ENCODE measurements around the gene GARIN5A.
A peak's percentile ranks its signal among the peaks of the same experiment; 100 is the strongest.
"Not testable (repeated sequence)": the region's sequence is repeated elsewhere in the genome, so short reads cannot be mapped to it uniquely, and the experiment has no call there.

GARIN5A gene

DNA sequence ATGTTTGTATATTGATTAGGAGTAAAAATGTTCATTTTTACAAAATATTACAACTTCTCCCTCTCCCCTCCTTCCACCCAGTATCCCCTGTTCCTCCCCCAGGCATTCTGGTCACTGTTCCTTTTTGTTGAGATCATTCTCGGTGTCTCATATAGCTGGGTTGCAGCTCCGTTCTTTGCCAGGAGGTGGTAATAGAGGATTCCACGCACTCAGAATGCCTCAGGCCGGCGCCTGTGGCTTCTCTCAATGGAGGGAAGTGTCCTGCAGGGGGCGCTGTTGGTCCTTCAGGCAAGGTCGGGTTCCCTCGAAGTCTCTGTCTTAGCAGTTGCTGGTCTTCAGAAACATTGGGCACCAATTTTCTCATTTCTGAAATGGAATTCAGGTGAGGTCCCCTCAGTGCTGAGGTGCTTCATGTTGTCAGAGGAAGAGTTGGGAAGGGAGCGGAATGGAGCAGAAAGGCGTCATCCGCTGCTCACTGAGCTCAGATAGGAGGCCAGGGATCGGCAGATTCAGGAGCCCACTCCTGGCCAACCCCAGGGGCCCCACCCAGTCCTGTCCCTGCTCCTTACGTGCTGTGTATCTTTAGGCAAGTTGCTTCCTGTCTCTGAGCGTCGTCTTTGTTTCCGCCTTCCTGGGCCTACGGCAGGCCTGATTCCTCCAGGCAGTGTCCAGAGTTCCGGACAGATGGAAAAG, 10.3 kb upstream of the GARIN5A start:
- no peak for DNase-seq

DNA sequence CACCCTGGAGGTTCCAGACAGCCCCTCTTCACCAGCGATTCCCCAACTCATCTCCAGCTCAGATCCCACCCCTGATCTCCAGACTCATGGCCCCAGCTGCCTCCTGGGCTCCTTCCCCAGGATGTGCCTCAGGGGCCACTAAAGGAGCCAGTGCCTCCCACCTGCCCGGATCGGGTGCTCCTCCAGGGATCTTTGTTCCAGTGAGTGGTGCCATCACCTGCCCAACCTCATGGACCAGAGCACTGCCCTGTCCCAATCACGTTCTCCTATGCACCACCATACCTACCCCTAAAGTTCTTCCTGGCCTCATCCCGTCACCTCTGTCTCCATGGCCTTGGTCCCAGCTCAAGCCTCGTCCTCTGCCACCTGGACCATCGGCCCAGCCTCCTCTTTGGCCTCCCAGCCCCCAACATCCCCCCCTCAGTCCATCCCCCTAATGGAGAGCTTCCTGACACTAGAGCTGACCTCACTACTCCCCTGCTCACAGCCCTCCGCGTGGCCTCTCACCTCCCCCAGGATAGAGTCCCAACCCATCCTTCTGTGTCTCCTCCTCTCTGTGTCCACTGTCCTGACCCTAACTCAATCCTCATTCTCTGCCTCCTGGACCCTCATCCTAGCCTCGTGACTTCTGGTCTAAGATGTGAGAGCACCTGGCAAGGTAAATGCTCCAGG, 8.8 kb upstream of the GARIN5A start:
- no peak for DNase-seq

DNA sequence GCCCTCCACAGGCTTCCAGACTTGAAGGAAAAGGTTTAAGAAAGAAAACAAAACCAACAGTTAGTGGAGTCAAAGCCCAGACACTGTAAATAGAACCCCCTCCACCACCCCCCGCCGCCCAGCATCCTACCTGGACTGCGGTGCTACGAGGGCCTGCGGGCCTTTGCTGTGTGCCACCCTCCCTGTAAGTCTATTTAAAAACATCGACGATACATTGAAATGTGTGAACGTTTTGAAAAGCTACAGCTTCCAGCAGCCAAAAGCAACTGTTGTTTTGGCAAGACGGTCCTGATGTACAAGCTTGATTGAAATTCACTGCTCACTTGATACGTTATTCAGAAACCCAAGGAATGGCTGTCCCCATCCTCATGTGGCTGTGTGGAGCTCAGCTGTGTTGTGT, 6.3 kb upstream of the GARIN5A start:
- DNase-seq, result no peak

DNA sequence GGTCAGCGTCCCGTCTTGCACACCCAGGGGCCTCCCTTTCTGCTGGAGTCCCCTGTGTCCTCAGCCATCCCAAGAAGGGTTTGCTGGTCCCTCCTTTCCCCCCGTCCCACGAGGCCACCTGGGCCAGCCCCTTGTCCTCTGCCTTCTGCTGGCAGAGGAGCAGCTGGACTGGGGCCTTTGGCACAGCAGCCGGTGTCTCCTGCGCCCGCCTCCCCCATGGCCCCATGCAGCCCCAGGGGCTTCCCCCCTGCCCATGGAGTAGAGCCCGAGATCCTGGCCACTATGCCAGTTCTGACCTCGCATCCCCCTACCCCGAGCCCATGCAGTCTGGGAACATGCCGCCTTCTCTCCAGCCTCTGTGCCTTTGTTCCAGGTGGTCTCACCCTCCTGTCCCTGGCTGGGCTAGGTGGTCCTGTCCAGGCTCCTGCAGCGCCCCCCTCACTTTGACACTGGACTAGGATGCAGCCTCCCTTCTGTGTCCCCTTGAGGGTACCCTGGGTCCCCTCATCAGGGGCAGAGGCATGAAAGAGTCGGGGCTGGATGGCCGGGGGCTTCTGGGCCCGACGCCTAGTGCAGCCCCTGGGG, 5.7 kb upstream of the GARIN5A start:
- DNase-seq, result no peak

DNA sequence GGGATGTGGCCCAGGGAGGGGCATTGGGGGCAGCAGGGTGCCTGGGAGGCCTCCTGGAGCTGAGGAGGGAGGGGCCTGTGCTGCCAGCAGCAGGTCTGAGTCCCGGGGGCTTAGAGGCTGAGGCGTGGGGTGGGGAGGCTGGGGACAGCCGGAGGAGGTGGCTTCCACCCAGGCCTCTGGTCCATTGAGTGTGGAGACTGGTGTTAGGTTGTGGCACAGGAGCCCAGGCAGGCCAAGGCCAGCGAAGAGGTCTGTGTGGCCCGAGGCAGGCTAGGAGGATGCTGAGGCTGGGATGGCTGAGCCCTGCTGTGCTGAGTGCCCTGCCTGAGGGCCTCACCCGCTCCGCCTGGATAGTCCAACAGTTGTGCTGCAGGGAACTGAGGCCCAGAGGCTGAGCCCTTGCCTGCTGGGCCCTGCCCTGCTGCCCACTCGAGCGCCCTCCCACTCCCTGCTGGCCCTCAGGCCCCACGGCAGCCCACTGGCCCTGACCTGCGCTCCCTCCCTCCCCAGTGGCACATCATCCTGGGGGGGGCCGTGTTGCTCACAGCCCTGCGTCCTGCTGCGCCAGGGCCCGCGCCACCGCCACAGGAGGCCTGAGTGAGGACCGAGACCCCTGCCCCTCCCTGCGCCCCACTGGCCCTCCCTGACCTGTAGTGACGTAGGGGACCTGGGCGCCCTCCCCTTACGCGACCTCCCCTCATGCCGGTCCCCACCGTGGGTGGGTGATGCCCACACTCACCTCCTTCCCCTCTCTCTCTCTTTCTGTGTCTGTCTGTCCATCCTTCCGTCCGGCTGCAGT, 4.9 kb upstream of the GARIN5A start:
- no peak for DNase-seq

DNA sequence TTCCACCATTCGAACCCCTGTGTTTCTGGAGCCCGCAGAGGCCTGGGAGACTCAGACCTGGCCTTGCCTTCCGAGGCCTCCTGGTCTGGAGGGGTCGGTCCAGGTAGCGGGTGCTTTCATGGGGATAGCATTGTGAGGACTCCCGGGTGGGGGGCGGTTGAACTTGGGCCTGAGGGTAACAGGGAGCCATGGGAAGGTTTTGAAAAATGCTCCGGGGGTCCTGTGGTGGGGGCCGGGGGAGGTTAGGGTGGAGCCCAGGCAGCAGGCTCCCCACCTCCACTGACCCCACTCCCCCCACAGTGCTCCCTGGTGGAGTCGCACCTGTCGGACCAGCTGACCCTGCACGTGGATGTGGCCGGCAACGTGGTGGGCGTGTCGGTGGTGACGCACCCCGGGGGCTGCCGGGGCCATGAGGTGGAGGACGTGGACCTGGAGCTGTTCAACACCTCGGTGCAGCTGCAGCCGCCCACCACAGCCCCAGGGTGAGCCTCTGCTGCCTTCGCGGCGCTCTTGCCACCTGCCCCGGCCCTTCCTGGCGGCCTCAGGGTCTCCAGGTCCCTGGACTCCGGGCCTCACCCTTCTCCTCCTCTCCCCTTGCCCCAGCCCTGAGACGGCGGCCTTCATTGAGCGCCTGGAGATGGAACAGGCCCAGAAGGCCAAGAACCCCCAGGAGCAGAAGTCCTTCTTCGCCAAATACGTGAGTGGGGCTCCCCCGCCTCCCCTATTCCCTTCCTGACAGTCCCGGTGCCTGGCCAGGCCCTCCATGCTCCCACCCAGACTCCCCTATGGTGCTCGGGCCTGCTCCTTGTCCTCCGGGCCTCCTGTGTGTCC, 3.8 kb upstream of the GARIN5A start:
- no peak for DNase-seq

DNA sequence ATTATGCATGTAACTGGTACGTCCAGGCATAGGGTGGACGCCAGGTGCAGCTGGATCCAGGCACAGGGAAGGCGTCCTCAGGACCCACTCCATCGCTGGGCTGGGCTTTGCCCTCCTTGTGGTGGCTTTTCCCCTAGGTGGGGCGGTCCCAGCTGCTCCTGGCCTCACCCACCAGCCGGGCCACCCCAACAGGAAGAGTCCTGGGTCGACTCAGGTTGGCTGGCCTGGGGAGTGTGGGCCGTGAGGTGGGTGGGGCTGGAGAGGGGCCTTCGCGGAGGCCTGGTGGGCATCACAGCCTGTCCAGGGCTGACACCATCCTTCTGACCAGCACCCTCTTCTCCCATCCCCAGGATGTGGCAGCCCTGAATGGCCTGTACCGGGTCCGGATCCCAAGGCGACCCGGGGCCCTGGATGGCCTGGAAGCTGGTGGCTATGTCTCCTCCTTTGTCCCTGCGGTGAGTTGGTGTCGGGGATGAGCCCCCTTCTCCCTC, 3.2 kb upstream of the GARIN5A start:
- no peak for DNase-seq

DNA sequence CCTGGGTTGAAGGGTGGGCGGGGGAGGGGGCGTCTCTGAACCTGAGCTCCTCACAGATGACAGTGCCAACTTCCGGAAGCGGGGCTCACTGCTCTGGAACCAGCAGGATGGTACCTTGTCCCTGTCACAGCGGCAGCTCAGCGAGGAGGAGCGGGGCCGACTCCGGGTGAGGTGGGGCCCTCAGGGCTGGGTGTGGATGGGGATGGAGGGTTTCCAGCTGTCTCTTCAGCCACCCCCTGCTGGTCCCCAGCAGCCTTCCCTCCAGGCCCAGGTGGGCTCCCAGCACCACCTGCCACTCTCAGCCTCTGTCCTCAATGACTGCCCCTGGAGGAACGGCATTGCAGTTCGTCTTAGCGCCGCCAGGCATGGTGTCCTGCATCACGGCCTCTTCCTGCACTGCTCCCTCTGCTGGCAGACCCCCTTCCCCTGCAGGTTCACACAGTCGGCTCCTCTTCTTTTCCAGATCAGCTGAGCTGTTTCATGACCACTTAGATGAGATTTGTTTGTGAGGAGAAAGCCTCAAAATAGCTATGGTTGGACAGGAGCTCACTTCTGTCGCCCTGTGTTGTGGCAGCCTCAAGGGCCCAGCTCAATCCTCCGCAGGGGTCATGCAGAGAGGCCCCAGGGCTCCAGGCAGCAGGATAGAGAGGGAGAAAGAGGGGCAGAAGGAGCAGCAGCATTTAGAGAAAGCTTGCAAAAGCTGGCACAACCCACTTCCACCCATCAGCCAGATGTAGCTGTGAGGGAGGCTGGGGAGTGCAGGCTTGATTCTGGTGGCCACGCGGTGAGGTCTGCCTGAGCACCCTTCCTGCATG, 2.5 kb upstream of the GARIN5A start:
- no peak for DNase-seq

DNA sequence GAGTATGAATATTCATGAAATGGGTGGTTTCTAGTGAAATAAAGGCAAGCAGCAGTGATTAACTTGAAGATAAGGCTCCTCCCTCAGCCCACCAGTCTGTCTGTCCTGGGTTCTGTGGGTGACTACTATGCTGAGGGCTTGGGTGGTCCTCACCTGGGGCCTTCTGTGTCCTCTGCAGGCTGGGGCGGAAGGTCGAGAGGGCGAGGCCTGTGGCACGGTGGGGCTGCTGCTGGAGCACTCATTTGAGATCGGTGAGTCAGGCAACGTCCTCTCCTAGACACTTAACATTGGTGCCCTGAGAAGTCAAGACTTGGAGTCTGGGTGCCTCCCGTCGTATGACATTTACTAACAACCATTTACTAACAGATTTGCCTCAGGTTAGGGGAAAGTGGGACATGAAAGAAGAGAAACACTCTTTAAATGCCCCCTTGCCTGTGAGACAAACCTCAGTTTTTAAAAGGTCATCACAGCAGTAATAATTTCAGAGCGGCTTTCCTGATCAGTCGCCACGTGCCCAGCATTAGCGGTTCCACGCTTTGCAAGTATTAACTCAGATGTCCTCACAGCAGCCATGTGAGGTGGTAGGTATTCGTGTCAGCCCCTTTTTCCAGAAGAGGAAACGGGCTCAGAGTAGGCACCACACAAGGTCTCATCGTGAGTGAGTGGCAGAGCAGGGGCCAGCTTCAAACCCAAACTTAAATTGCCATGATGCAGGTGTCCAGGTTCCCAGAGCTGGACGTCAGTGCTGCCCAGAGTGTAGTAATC, 1.3 kb upstream of the GARIN5A start:
- DNase-seq, result no peak

DNA sequence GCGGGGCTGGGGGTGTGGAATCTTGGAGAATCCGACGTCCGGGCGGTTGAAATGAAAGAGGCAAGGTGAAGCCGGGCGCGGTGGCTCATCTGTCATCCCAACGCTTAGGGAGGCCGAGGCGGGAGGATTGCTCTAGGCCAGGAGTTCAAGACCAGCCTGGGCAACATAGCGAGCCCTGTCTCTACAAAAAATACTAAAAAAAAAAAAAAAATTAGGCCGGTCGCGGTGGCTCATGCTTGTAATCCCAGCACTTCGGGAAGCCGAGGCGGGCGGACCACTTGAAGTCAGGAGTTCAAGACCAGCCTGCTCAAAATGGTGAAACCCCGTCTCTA, 225 bp upstream of the GARIN5A start:
- DNase-seq, result no peak

DNA sequence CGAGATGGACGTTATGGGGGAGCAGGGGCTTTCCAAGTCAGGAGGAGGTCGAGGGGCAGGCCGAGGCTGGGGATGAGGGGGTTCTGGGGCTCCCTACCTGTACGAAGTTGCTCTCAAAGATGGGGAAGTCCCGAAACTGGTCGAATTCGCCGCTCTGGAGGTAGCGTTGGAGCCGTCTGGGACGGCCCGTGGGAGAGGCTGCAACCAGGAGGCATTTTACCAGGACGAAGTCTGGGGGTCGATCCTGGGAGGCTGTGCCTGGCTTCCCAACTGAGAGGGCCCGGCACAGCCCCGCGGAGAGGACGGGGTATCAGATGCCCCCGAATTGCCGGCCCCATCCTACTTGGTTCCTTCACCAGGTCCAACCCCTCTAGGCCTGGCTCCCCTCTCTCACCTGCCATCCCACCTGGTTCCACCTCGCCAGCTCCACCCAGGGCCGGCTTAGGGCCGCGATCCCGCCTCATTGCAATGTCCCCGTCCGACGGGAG, 868 bp downstream of the GARIN5A start:
- no peak for DNase-seq

DNA sequence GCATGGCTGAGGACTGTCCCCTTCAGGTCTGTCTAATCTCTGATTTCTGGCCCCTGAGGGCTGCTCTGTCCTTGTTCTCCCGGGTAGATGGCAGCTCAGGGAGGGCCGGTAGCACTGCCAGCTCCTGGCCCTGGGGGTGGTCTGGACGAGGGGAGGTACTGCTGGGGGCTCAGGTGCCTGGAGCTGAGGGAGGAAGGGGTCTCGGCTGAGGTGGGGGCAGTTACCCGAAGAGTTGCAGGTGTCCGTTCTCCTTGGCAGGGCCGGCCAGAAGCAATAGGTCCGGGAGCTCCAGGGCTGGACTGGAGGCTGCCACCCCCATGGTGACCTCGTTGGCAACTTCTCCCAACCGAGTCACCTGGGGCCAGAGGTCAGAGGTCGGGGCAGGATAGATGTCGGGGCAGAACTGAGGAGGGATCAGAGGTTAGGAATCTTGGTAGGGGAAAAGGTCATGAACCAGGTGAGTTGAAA, 1.5 kb downstream of the GARIN5A start:
- DNase-seq, result no peak

DNA sequence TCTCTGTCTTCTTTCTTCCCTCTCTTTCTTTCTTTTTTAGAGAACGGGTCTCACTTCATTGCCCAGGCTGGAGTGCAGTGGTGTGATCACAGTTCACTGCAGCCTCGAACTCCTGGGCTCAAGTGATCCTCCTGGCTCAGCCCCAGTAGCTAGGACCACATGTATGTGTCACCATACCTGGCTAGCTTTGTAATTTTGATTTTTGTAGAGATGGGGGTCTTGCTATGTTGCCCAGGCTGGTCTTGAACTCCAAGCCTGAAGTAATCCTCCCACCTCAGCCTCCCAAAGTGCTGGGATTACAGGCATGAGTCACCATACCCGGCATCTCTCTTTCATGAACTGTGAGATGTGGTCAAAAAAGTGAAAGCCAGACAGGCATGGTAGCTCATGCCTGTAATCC, 3.3 kb downstream of the GARIN5A start:
- DNase-seq, result not testable (repeated sequence)

DNA sequence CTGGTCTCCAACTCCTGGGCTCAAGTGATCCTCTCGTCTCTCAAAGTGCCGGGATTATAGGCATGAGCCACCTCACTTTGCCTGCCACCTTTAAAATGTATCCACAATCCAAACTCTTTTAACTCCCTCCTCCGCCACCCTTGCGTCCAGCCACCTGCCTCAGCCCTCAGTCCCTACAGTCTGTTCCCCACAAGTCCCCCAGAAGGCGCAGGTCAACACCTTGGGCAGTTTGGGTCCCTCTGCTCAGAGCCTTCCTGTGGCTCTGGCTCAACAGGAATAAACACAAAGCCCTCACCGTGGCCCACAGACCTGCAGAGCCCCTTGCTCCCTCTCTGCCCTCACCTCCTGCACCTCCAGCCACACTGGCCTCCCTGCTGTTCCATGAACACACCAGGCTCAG, 7.8 kb downstream of the GARIN5A start:
- no peak for DNase-seq

DNA sequence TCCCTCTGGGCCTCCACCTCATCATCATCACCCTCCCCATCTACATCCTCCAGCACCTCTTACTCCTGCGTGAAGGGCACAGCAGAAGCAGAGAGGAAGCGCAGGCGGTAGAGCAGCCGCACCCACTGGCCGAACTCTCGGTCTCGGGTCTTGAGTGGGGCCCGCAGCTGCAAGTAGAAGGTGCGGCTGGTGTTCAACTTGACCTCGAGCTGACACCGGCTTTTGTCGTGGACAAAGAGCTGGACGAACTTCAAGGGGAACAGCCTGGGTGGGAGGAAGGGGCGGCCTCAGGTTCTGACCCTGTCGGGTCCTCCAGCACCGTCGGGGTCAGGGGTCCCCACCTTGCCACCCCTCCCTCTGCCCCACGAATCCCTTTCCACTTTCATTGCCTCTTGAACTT, 9.1 kb downstream of the GARIN5A start:
- no peak for DNase-seq

DNA sequence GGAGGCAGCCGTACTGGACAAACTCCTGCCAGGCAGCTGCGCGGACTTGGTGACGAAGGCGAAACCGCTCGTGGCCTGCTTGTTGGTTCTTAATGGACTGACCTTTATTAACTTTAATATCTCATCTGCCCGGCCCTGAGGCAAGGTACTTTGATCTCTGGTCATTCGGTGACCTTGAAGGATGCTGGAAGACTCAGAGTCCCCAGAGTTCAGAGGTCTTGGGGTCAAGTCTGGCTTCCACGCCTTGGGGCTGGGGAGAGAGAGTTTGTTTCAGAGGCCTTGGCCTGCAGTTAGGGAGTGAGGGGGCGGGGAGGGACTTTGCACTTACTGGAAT, 10.0 kb downstream of the GARIN5A start:
- DNase-seq, result no peak

DNA sequence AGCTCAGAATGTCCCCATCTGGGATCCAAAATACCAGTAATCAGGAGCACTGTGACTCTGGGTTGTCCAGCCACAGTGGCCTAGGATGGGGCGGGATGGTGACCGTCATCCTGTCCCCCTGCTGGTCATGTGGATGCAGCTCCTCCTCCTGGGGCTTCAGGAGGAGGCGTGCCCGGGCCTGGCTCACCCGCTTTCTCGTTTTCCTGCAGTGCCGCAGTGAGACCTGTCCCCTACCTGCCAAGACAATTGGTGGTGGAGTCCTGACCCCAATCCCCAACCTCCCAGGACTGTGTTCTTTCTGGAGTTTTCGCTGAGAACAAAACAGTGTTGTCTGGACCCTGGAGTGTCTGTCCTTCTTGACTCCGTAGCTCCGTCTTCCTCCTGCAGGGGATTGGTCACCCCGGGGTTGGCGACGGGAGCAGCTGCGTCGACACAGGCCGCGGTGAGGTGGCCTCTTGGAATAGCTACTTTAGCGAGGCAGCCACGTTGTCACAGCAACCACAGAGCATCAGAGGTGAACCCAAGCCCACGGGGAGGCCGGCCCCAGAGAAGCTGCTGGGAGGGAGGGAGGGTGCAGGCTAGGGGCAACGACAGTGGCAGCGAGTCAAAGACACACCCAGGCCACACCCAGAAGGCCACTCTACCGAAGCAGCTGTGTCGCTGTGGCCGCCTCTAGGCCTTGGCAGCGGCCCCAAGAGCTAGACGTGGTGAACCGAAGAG, 10.5 kb downstream of the GARIN5A start:
- peak; percentile 76 for DNase-seq

DNA sequence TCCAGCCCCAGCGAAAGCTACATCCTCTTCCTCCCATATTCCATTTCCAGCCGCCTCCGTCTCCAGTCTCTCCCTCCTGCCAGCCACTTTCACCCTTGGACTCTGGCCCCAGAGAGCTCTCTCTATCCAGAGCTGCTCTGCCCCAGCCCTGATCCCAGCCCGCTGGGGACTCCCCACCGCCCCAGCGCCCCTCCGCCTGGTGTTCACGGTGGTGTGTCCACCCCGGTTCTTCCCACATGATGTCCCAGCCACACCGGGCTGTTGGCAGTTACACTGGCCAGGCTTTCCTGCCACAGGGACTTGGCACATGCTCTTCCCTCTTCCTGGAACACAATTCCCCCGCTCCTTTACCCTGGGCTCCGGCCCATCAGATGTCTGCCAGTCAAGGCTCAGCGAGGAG, 11.6 kb downstream of the GARIN5A start:
- no peak for DNase-seq

DNA sequence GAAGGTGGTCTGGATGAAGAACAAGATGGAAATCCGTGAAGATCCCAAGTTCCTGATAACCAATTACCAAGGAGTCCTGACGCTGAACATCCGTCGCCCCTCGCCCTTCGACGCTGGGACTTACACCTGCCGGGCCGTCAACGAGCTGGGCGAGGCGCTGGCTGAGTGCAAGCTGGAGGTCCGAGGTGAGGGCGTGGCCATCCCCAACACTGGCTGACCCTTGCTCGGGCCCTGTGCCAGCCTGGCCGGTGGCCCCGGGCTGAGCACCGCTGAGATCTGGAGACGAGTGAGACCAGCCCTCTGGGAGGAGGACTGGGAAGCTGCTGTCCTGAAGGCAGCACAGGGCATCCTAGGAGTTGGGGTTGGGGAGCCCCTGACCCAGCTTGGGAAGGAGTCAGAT, 12.3 kb downstream of the GARIN5A start:
- no peak for DNase-seq

DNA sequence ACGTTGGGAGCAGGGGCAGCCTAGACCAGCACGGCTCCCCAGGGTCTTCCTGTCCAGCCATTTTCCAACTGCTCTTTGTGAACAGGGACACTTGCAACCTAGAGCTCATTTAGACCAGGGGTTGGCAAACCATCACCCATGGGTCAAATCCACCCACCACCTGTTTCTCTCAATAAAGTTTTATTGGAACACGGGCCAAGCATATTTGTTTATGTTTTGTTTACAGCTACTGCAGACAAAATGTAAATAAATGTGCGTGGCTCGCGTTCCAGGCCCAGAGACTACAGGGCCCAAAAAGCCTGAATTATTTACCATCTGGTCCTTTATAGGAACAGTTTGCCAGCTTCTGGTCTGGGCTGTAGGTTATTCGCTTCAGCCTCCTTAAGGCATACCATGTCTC, 13.7 kb downstream of the GARIN5A start:
- no peak for DNase-seq

Data from NCI-H748 treated with DMSO at 0.1 percent for 48 hours (cell line).